ENCODE measurements around the gene NXPE1. TPM values are rescaled to one million over a fixed set of nuclear protein-coding genes. Genes with fewer than 3 reads are reported as not detected.

The NXPE1 gene
- total RNA-seq, 4 donors from 2014 or later: not detected

- Histone ChIP-seq H3K27me3 (no peaks in the 10 kb centered on the region), H3K4me3 (no peak overlapping the region), H3K36me3 (no peaks in the 10 kb centered on the region), H3K9me3 (peaks cover 0 to 6% (median 0%) of the 10 kb centered on the region in 3 donors), H3K4me1 (no peaks in the 10 kb centered on the region), H3K27ac (no peak overlapping the region)
- ATAC-seq: no peak
- 74 to 77% methylated on average over 3 of the region's 3 CpGs for WGBS, 2 donors (ENCODE audit: low coverage in 1 of 2)
- TF ChIP-seq POLR2AphosphoS5 (IDR thresholded peaks at IDR 0.05): no peak
- no peak for TF ChIP-seq CTCF (IDR thresholded peaks at IDR 0.05)
- TF ChIP-seq POLR2A (IDR thresholded peaks at IDR 0.05): no peak
- TF ChIP-seq EP300 (IDR thresholded peaks at IDR 0.05): no peak
Measured at GRCh38 chr11:114496915-114497314, 62.8 kb downstream of the NXPE1 start.

GRCh38 chr11:114483929-114484328, 75.8 kb downstream of the NXPE1 start:
- 78% methylated on average over 1 of the region's 2 CpGs; no CpG with 5 or more reads in 1 of the 2 donors for WGBS, 2 donors (ENCODE audit: low coverage in 1 of 2)
- ATAC-seq: no peak

GRCh38 chr11:114482114-114482513, 77.6 kb downstream of the NXPE1 start:
- TF ChIP-seq CTCF (IDR thresholded peaks at IDR 0.05): no peak
- TF ChIP-seq POLR2AphosphoS5 (IDR thresholded peaks at IDR 0.05): no peak
- no peak for TF ChIP-seq EP300 (IDR thresholded peaks at IDR 0.05)
- TF ChIP-seq POLR2A (IDR thresholded peaks at IDR 0.05): no peak
- whole genome bisulfite sequencing, 2 donors (ENCODE audit: low coverage in 1 of 2): 20 to 38% methylated on average over 1 of the region's 1 CpG
- ATAC-seq: no peak
- Histone ChIP-seq H3K27ac (no peak overlapping the region), H3K27me3 (no peaks in the 10 kb centered on the region), H3K36me3 (no peaks in the 10 kb centered on the region), H3K4me3 (no peak overlapping the region), H3K9me3 (no peaks in the 10 kb centered on the region), H3K4me1 (peaks cover 0 to 13% (median 0%) of the 10 kb centered on the region in 3 donors)

More at GRCh38 chr11:114483929-114484328, 75.8 kb downstream of the NXPE1 start:
- no peak for TF ChIP-seq POLR2AphosphoS5 (IDR thresholded peaks at IDR 0.05)
- TF ChIP-seq EP300 (IDR thresholded peaks at IDR 0.05): no peak
- TF ChIP-seq CTCF (IDR thresholded peaks at IDR 0.05): no peak
- TF ChIP-seq POLR2A (IDR thresholded peaks at IDR 0.05): no peak
- Histone ChIP-seq H3K27ac (no peak overlapping the region), H3K36me3 (no peaks in the 10 kb centered on the region), H3K4me1 (peaks cover 0 to 3% (median 0%) of the 10 kb centered on the region in 3 donors), H3K27me3 (no peaks in the 10 kb centered on the region), H3K9me3 (no peaks in the 10 kb centered on the region), H3K4me3 (no peak overlapping the region)

- Histone ChIP-seq H3K27ac (no peak overlapping the region), H3K9me3 (no peaks in the 10 kb centered on the region), H3K36me3 (no peaks in the 10 kb centered on the region), H3K4me1 (peaks cover 0 to 13% (median 0%) of the 10 kb centered on the region in 3 donors), H3K4me3 (no peak overlapping the region), H3K27me3 (no peaks in the 10 kb centered on the region)
- 75 to 80% methylated on average over 1 of the region's 1 CpG for WGBS, 2 donors (ENCODE audit: low coverage in 1 of 2)
- TF ChIP-seq POLR2AphosphoS5 (IDR thresholded peaks at IDR 0.05) (no peak), POLR2A (IDR thresholded peaks at IDR 0.05) (no peak), CTCF (IDR thresholded peaks at IDR 0.05) (no peak), EP300 (IDR thresholded peaks at IDR 0.05) (no peak)
- ATAC-seq: no peak
Measured at GRCh38 chr11:114479331-114479730, 80.3 kb downstream of the NXPE1 start.

- Histone ChIP-seq H3K4me1 (peaks cover 0 to 13% (median 0%) of the 10 kb centered on the region in 3 donors), H3K27ac (no peak overlapping the region), H3K27me3 (no peaks in the 10 kb centered on the region), H3K9me3 (no peaks in the 10 kb centered on the region), H3K36me3 (no peaks in the 10 kb centered on the region), H3K4me3 (no peak overlapping the region)
- no peak for ATAC-seq
- TF ChIP-seq CTCF (IDR thresholded peaks at IDR 0.05) (no peak), POLR2AphosphoS5 (IDR thresholded peaks at IDR 0.05) (no peak), POLR2A (IDR thresholded peaks at IDR 0.05) (no peak), EP300 (IDR thresholded peaks at IDR 0.05) (no peak)
- 58 to 64% methylated on average over 3 to 4 of the region's 4 CpGs for WGBS, 2 donors (ENCODE audit: low coverage in 1 of 2)
Measured at GRCh38 chr11:114478768-114479167, 80.9 kb downstream of the NXPE1 start.
